Natural killer cell (primary cell): Measurements from ENCODE around the gene MYCBP. TPM values are rescaled to one million over a fixed set of nuclear protein-coding genes. Genes with fewer than 3 reads are reported as not detected.

Experiments
- ATAC-seq, 3 donors: fragments of 150-1000 bp in 2 of 3; fragments of 200-7000 bp in 1 of 3; cut with Tn5 transposase; 1 replicate in 1 of 3; 2 replicates in 2 of 3; pipeline ENCODE4 v1.10.0; 2021; ENCODE audit warnings: mild to moderate bottlenecking in 2 of 3, moderate library complexity in 2 of 3
- DNase-seq, 2 donors: peaks; one replicate each; pipeline versions ENCODE4 v3.0.0 to v3.0.0-alpha.2; 2013 to 2021; ENCODE audit warnings: mixed read lengths in 1 of 2
- H3K27ac ChIP-seq: one replicate; pipeline ENCODE4 v1.5.1; 2013; ENCODE audit warnings: mild to moderate bottlenecking, low read length
- H3K27me3 ChIP-seq: one replicate; pipeline ENCODE4 v1.6.1; 2013; ENCODE audit warnings: low read length; ENCODE audit not compliant: control insufficient read depth, insufficient read depth
- H3K36me3 ChIP-seq: one replicate; pipeline ENCODE4 v1.6.1; 2013; ENCODE audit warnings: low read length; ENCODE audit not compliant: control insufficient read depth, insufficient read depth
- H3K4me1 ChIP-seq: one replicate; pipeline ENCODE4 v1.6.1; 2013; ENCODE audit warnings: low read length; ENCODE audit not compliant: control insufficient read depth, insufficient read depth
- H3K4me3 ChIP-seq: one replicate; pipeline ENCODE4 v1.5.1; 2013; ENCODE audit warnings: low read length
- H3K9me3 ChIP-seq: one replicate; pipeline ENCODE4 v1.6.1; 2013; ENCODE audit warnings: low read length; ENCODE audit not compliant: control insufficient read depth, insufficient read depth
- H3K27ac Mint-ChIP-seq, 2 donors: one replicate each; pipeline ENCODE4 v1.8.0; 2022; ENCODE audit warnings: mild to moderate bottlenecking in 2 of 2, mixed read lengths in 2 of 2, moderate library complexity in 1 of 2
- H3K27me3 Mint-ChIP-seq, 2 donors: one replicate each; pipeline ENCODE4 v1.8.0; 2022; ENCODE audit warnings: low read depth in 2 of 2, mixed read lengths in 2 of 2
- H3K36me3 Mint-ChIP-seq: one replicate; pipeline ENCODE4 v1.8.0; 2022; ENCODE audit warnings: mixed read lengths
- H3K4me1 Mint-ChIP-seq, 2 donors: one replicate each; pipeline ENCODE4 v1.8.0; 2022; ENCODE audit warnings: mixed read lengths in 2 of 2
- H3K4me3 Mint-ChIP-seq: one replicate; pipeline ENCODE4 v1.8.0; 2022; ENCODE audit warnings: mild to moderate bottlenecking, moderate library complexity, mixed read lengths
- H3K9me3 Mint-ChIP-seq, 2 donors: one replicate each; pipeline ENCODE4 v1.8.0; 2022; ENCODE audit warnings: mixed read lengths in 2 of 2
- CTCF ChIP-seq: fragments of 200-600 bp; IDR thresholded peaks from one replicate; pipeline ENCODE4 v1.8.0; 2022; ENCODE audit warnings: antibody characterized with exemption
- WGBS: methylation state at CpG from one replicate; pipeline ENCODE4 v1.1.7; 2013; ENCODE audit warnings: missing lambda C conversion rate; ENCODE audit not compliant: insufficient coverage; 5-methylcytosine and 5-hydroxymethylcytosine counted together
- intact Hi-C: fragments of 100-400 bp; cut with micrococcal nuclease; formaldehyde crosslinking; loops from one replicate; pipeline ENCODE4 v1.14.2; 2022
- total RNA-seq, 4 donors: library from RNA; stranded (reverse); fragments of 120-200 nt in 1 of 4; gene quantifications; one replicate each; pipeline versions ENCODE4 v1.2.3 to v1.2.4, GENCODE V29; 2013 to 2022

MYCBP gene
- total RNA-seq, 3 donors from 2014 or later (not counting 1 experiment from before 2014, with no cell fraction given): 5.7 to 11.4 (median 8.9) TPM

- Histone ChIP-seq H3K9me3 (no peaks in the 10 kb centered on the region), H3K4me3 (no peak overlapping the region), H3K36me3 (no peaks in the 10 kb centered on the region), H3K4me1 (no peaks in the 10 kb centered on the region), H3K27me3 (no peaks in the 10 kb centered on the region), H3K27ac (no peak overlapping the region)
- Mint-ChIP-seq H3K4me3 (no peak overlapping the region), H3K36me3 (no peaks in the 10 kb centered on the region), H3K4me1 (no peaks in the 10 kb centered on the region), H3K27me3 (no peaks in the 10 kb centered on the region), H3K9me3 (no peaks in the 10 kb centered on the region), H3K27ac (no peak overlapping the region)
- no peak for DNase-seq
- WGBS: 90% methylated on average over 2 of the region's 2 CpGs
- intact Hi-C loops: no loop called here
- no peak for ATAC-seq
- TF ChIP-seq CTCF: no peak
These were observed 23.0 kb upstream of the MYCBP start for GRCh38 chr1:38896169-38896568.

- Mint-ChIP-seq H3K4me1 (no peaks in the 10 kb centered on the region), H3K4me3 (no peak overlapping the region), H3K36me3 (no peaks in the 10 kb centered on the region), H3K9me3 (no peaks in the 10 kb centered on the region), H3K27me3 (no peaks in the 10 kb centered on the region), H3K27ac (no peak overlapping the region)
- Histone ChIP-seq H3K27ac (no peak overlapping the region), H3K4me3 (no peak overlapping the region), H3K27me3 (no peaks in the 10 kb centered on the region), H3K9me3 (no peaks in the 10 kb centered on the region), H3K4me1 (no peaks in the 10 kb centered on the region), H3K36me3 (no peaks in the 10 kb centered on the region)
- WGBS: no CpG with 5 or more reads among the region's 1 CpG
- no peak for TF ChIP-seq CTCF
- ATAC-seq: no peak
- no peak for DNase-seq
- intact Hi-C loops: no loop called here
These were observed 19.8 kb upstream of the MYCBP start for GRCh38 chr1:38892976-38893375.

GRCh38 chr1:38891753-38892152 is 18.6 kb upstream of the MYCBP start:
- Histone ChIP-seq H3K9me3 (no peaks in the 10 kb centered on the region), H3K27me3 (no peaks in the 10 kb centered on the region), H3K27ac (no peak overlapping the region), H3K4me3 (no peak overlapping the region), H3K4me1 (no peaks in the 10 kb centered on the region), H3K36me3 (no peaks in the 10 kb centered on the region)
- Mint-ChIP-seq H3K27me3 (no peaks in the 10 kb centered on the region), H3K9me3 (no peaks in the 10 kb centered on the region), H3K36me3 (no peaks in the 10 kb centered on the region), H3K4me3 (no peak overlapping the region), H3K27ac (no peak overlapping the region), H3K4me1 (no peaks in the 10 kb centered on the region)
- intact Hi-C loops: no loop called here
- no peak for TF ChIP-seq CTCF
- ATAC-seq (no peak), DNase-seq (peak in 1 of 2 donors; percentile 40)
- 88% methylated on average over 1 of the region's 1 CpG for WGBS

- Histone ChIP-seq H3K9me3 (no peaks in the 10 kb centered on the region), H3K36me3 (no peaks in the 10 kb centered on the region), H3K4me1 (no peaks in the 10 kb centered on the region), H3K4me3 (no peak overlapping the region), H3K27ac (no peak overlapping the region), H3K27me3 (no peaks in the 10 kb centered on the region)
- TF ChIP-seq CTCF: no peak
- DNase-seq: no peak
- H3K36me3 Mint-ChIP-seq: no peaks in the 10 kb centered on the region
- H3K9me3 Mint-ChIP-seq: no peaks in the 10 kb centered on the region
- H3K4me3 Mint-ChIP-seq: no peak overlapping the region
- no peak overlapping the region for H3K27ac Mint-ChIP-seq
- intact Hi-C loops: no loop called here
- H3K27me3 Mint-ChIP-seq: no peaks in the 10 kb centered on the region
- 91% methylated on average over 2 of the region's 5 CpGs for WGBS
- no peak for ATAC-seq
- H3K4me1 Mint-ChIP-seq: no peaks in the 10 kb centered on the region
These were observed 16.4 kb upstream of the MYCBP start for GRCh38 chr1:38889589-38889988.
